MG63 (cell line): ENCODE measurements around the gene MNX1. TPM values are rescaled to one million over a fixed set of nuclear protein-coding genes. Genes with fewer than 3 reads are reported as not detected.

ENCODE experiments used
- DNase-seq: peaks from one replicate; pipeline ENCODE4 v3.0.0-alpha.2; 2020
- H3K27me3 ChIP-seq: fragments of 250-450 bp; sonication (Bioruptor Pico); 2 replicates; pipeline ENCODE4 v1.5.1; 2020; ENCODE audit warnings: mild to moderate bottlenecking, moderate library complexity
- H3K36me3 ChIP-seq: fragments of 250-450 bp; sonication (Bioruptor Pico); 2 replicates; pipeline ENCODE4 v1.5.1; 2020; ENCODE audit warnings: mild to moderate bottlenecking, moderate library complexity
- H3K4me3 ChIP-seq: fragments of 250-450 bp; sonication (Bioruptor Pico); 2 replicates; pipeline ENCODE4 v1.5.1; 2020; ENCODE audit warnings: mild to moderate bottlenecking, moderate library complexity
- H3K9me3 ChIP-seq: fragments of 250-450 bp; sonication (Bioruptor Pico); 2 replicates; pipeline ENCODE4 v1.5.1; 2020; ENCODE audit warnings: mild to moderate bottlenecking, moderate library complexity
- total RNA-seq: library from RNA; depleted of rRNA; stranded (reverse); fragments of >200 nt; shearing (Covaris generic); gene quantifications from 2 replicates; pipeline ENCODE4 v1.2.3, GENCODE V29; 2014; ENCODE audit warnings: low replicate concordance

MNX1 gene
- total RNA-seq, 1 experiment from 2014 or later, result not detected

GRCh38 chr7:156999958-157000726, 10.3 kb downstream of the MNX1 start:
- no peaks in the 10 kb centered on the region for H3K36me3 ChIP-seq
- H3K4me3 ChIP-seq, result peak overlapping the region; percentile 36
- no peaks in the 10 kb centered on the region for H3K9me3 ChIP-seq
- DNase-seq, result no peak
- H3K27me3 ChIP-seq, result no peaks in the 10 kb centered on the region

GRCh38 chr7:156998988-156999957, 11.2 kb downstream of the MNX1 start:
- Histone ChIP-seq H3K27me3 (no peaks in the 10 kb centered on the region), H3K36me3 (no peaks in the 10 kb centered on the region), H3K4me3 (no peak overlapping the region), H3K9me3 (no peaks in the 10 kb centered on the region)
- DNase-seq, result no peak

GRCh38 chr7:156994417-156994816, 16.0 kb downstream of the MNX1 start:
- no peak for DNase-seq
- Histone ChIP-seq H3K4me3 (no peak overlapping the region), H3K36me3 (no peaks in the 10 kb centered on the region), H3K9me3 (no peaks in the 10 kb centered on the region), H3K27me3 (no peaks in the 10 kb centered on the region)

GRCh38 chr7:156993925-156994235, 16.6 kb downstream of the MNX1 start:
- Histone ChIP-seq H3K9me3 (no peaks in the 10 kb centered on the region), H3K27me3 (no peaks in the 10 kb centered on the region), H3K4me3 (no peak overlapping the region), H3K36me3 (no peaks in the 10 kb centered on the region)
- no peak for DNase-seq

- DNase-seq, result no peak
- Histone ChIP-seq H3K36me3 (no peaks in the 10 kb centered on the region), H3K4me3 (no peak overlapping the region), H3K27me3 (no peaks in the 10 kb centered on the region), H3K9me3 (no peaks in the 10 kb centered on the region)
These were observed 17.2 kb downstream of the MNX1 start for GRCh38 chr7:156993021-156993924.

GRCh38 chr7:156989766-156990535, 20.5 kb downstream of the MNX1 start:
- H3K9me3 ChIP-seq, result no peaks in the 10 kb centered on the region
- H3K4me3 ChIP-seq, result no peak overlapping the region
- no peaks in the 10 kb centered on the region for H3K27me3 ChIP-seq
- DNase-seq, result no peak
- no peaks in the 10 kb centered on the region for H3K36me3 ChIP-seq

GRCh38 chr7:156988343-156989185, 21.9 kb downstream of the MNX1 start:
- Histone ChIP-seq H3K27me3 (no peaks in the 10 kb centered on the region), H3K9me3 (no peaks in the 10 kb centered on the region), H3K36me3 (no peaks in the 10 kb centered on the region), H3K4me3 (no peak overlapping the region)
- DNase-seq, result no peak

GRCh38 chr7:156986378-156986777, 24.1 kb downstream of the MNX1 start:
- Histone ChIP-seq H3K27me3 (no peaks in the 10 kb centered on the region), H3K4me3 (no peak overlapping the region), H3K36me3 (no peaks in the 10 kb centered on the region), H3K9me3 (no peaks in the 10 kb centered on the region)
- DNase-seq, result no peak

- Histone ChIP-seq H3K9me3 (no peaks in the 10 kb centered on the region), H3K27me3 (no peaks in the 10 kb centered on the region), H3K4me3 (no peak overlapping the region), H3K36me3 (no peaks in the 10 kb centered on the region)
- no peak for DNase-seq
These were observed 25.1 kb downstream of the MNX1 start for GRCh38 chr7:156985101-156985992.

- no peaks in the 10 kb centered on the region for H3K27me3 ChIP-seq
- DNase-seq, result no peak
- no peaks in the 10 kb centered on the region for H3K9me3 ChIP-seq
- H3K4me3 ChIP-seq, result 0 out of 2 replicates have a peak overlapping the region, but pooled peaks have one; percentile 11
- no peaks in the 10 kb centered on the region for H3K36me3 ChIP-seq
These were observed 26.1 kb downstream of the MNX1 start for GRCh38 chr7:156984174-156984891.

- no peak overlapping the region for H3K4me3 ChIP-seq
- H3K27me3 ChIP-seq, result no peaks in the 10 kb centered on the region
- H3K36me3 ChIP-seq, result no peaks in the 10 kb centered on the region
- no peak for DNase-seq
- H3K9me3 ChIP-seq, result no peaks in the 10 kb centered on the region
These were observed 30.8 kb downstream of the MNX1 start for GRCh38 chr7:156979711-156980110.

- Histone ChIP-seq H3K4me3 (no peak overlapping the region), H3K36me3 (no peaks in the 10 kb centered on the region), H3K27me3 (no peaks in the 10 kb centered on the region), H3K9me3 (no peaks in the 10 kb centered on the region)
- no peak for DNase-seq
These were observed 31.4 kb downstream of the MNX1 start for GRCh38 chr7:156979007-156979606.

GRCh38 chr7:156975620-156976019, 34.8 kb downstream of the MNX1 start:
- H3K36me3 ChIP-seq, result peaks cover 8% of the 10 kb centered on the region
- H3K9me3 ChIP-seq, result no peaks in the 10 kb centered on the region

More at GRCh38 chr7:156975620-156976019, 34.8 kb downstream of the MNX1 start:
- Histone ChIP-seq H3K27me3 (no peaks in the 10 kb centered on the region), H3K4me3 (no peak overlapping the region)
- no peak for DNase-seq
